Measurements from ENCODE around the gene FGGY.

FGGY gene

GRCh38 chr1:59414406-59415133 lies 117.7 kb downstream of the FGGY start:
- DNase-seq (ENCODE audit: low spot score), result no peak

DNA sequence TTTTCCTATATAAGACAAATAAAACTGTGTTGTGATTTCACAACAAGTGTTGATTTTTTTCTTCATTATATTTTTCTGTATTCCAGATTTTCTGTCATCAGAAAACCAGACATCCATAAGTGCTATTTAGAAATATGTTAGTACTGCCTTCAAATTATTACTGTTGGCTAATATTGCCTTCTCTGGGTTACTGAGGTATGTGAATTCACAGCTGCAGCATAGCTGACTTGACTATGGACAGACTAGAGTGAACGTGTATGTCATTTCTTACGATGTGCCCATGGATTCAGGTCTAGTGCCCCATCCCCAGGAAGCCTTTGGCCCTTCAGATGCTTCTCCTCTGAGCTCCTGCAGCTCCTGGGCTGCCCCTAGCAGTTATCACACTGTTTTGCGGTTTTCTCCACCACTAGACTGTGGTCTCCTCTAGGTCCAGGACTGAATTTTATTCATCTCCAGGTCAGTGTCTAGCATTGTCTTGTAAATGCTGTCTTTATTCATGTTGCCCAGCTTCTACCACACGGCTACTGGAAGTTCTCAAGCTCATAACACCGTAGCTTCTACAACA lies 118.5 kb downstream of the FGGY start:
- DNase-seq (ENCODE audit: low spot score), result no peak

- no peak for DNase-seq (ENCODE audit: low spot score)
These were observed 119.0 kb downstream of the FGGY start for GRCh38 chr1:59415881-59416280.

DNA sequence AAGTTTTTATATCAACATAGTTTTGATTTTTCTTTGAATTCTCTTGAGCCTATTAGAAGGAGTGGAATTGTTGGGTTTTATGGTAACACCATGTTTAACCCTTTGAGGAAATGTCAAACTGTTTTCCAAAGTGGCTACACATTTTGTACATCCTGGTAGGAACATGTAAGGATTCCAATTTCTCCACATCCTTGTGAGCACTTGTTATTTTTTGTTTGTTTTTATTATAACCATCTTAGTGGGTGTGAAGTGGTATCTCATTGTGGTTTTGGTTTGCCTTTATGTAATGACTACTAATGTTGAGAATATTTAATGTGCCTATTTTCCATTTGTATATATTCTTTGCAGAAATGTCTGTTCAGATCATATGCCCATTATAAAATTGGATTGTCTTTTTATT lies 120.5 kb downstream of the FGGY start:
- no peak for DNase-seq (ENCODE audit: low spot score)

DNA sequence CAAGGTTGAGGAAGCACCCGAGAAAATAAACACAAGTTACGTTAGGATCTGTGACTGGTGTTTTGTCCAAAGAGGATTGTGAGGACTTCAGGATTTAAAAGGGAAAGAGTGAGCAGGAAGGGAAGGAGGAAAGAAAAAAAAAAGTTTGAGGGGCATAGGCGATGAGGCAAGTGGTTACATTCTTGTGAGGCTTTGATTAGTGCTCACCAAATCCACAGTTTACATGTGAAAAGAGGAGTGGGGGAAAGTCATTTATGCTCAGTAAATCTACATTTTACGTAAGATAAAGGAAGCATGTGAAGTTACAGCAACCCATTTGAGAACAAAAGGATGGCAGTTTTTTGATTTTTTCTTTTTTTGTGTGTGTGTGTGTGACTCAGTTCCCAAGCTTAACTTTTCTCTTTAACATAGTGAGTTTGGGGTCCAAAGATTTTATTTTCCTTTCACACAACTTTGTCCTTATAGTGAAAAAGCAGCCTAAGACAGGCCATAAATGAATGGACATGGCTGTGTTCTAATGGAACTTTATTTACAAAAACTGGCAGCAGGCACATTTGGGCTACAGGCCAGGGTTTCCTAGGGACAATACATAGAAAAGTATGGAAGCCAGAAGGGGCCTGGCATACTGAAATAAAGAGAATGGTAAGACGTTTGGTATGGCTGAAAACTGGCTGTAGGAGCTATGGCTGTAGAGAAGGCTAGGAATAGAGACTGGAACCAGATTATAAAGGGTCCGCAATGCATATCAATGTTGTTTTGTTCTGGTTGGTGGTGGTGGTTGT lies 121.7 kb downstream of the FGGY start:
- no peak for DNase-seq (ENCODE audit: low spot score)

DNA sequence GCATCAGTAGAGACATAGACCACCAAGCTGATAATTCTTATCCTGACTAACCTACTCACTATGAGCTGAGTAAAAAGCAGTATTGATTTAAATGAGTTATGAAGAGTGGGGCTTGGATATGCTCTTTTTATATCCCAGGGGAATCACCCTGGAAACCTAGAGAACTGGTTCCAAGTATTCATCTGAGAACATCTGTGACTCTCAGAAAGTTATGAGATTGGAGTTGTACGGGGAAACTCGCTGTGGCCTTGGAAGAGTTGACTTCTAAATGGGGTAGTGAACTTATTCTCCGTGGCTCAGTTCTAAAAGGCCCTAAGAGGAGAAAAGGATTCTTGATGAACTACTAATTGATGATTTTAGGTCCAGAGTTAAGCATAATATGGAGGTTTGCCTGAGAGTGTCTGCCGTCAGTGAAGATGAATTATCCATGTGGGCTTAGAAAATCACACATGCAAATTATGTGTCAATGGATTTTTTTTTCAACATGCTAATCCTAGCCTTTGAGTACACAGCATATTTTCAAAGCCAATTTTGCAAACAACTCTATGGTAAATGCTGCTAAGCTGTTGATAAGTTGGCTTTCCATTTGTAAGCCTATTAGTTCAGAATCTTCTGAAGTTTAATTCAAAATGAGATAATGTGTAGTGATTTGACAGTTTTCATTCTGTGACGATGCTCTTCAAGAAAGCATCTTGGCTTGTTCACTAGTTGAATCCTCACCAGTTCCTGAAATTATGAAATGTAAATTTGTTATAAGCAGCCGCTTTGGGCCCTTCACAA lies 122.7 kb downstream of the FGGY start:
- DNase-seq (ENCODE audit: low spot score), result no peak

DNA sequence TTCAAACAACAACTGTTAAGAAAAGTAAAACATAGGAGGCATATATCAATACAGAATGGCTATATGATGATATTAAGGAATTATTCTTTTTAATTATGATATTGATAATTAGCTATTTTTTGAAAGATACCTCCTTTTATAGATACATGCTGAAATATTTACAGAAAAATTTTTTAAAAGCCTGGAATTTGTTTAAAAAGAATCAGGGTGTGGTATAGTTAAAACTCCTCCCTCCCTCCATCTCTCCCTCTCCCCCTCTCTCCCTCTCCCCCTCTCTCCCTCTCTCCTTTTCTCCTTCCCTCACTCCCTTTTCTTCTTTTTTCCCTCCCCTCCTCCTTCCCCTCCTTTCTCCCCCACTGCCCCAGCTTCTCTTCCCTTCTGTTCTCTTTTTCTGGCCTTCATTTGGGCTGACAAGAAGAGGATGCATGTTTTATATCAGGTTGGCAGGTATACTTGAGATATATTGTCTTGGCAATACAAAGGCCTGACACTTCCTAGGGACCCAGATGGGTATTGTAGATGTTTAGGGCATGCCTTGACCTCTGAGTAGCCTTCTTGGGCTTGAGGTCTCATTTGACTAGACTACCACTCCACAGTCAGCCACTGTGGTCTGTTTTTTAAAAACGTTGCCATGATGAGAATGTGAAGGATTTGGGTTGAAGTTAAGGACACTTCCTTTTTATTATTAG lies 124.5 kb downstream of the FGGY start:
- DNase-seq (ENCODE audit: low spot score), result no peak

- no peak for DNase-seq (ENCODE audit: low spot score)
These were observed 126.2 kb downstream of the FGGY start for GRCh38 chr1:59422921-59423575.

GRCh38 chr1:59427155-59427554 lies 130.3 kb downstream of the FGGY start:
- no peak for DNase-seq (ENCODE audit: low spot score)

GRCh38 chr1:59427784-59428183 lies 130.9 kb downstream of the FGGY start:
- DNase-seq (ENCODE audit: low spot score), result no peak

GRCh38 chr1:59428828-59429227 lies 131.9 kb downstream of the FGGY start:
- DNase-seq (ENCODE audit: low spot score), result no peak

- no peak for DNase-seq (ENCODE audit: low spot score)
These were observed 132.8 kb downstream of the FGGY start for GRCh38 chr1:59429656-59430055.

DNA sequence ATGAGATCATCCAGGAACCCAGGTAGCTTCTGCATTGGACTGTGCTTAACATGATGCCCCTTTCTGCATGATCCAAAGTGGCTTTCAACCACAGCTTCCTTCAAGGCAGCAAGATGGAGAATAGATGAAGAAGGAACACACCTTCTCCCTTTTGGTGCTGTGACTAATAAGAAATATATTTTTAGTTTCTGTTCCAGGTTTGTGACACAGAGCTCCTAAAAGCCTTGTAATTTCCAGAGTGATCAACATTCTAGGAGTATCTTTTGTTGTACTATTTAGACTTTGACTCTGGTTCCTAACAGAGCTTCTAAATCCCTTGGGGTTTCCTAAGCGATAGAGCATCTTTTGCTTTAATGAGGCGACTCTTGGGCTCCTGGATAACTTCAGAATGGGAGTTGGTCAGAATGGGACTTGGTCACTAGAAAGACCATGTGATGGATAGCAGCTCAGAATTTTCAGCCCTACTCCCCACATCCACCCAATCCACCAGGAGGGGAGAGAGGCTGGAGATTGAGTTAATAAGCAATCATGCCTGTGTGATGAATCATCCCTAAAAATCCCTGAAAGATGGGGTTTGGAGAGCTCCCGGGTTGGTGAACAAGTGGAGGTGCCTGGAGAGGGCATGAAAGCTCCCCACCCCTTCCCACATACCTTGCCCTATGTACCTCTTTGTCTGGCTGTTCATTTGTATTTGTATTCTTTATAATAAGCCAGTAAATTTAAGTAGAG lies 134.8 kb downstream of the FGGY start:
- no peak for DNase-seq (ENCODE audit: low spot score)

DNA sequence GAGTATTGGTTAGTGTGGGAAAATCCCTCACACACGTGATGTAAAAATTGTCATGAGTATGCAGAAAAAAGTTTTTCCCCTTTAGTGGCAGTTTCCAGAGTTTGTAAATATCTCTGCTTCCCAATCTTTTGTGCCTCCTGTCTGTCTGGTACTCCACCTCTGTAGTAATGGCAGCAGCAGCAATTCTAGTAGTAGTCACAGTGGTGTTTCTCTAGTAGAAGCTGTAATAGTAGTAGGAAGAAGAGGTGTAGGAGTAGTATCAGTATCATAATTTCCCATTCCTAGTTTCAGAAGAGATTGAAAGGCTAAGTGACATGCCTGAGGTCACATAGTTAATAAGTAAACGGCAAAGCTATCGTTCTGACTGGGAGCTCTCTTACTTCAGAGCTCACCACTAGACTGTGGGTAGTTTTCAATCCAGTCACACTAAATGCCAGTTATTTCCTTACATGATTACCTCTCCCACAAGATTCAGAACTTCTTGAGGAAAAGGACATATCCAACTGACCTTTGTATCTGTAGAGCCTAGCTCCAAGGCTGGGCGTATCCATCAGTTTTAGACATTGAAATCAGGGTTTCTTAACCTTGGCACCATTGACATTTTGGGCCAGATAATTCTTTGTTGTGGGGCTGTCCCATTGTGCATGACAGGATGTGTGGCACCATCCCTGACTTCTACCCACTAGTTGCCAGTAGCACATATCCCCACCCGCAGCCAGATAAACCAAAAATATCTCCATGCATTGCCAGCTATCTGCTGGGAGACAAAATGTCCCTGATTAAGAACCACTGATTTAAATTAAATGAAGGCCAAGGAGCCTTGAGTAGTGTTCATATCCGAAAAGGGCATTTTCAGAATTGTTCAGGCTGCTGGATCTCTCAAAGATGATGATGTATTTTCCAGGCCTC lies 135.9 kb downstream of the FGGY start:
- DNase-seq (ENCODE audit: low spot score), result no peak

GRCh38 chr1:59433440-59433813 lies 136.5 kb downstream of the FGGY start:
- DNase-seq (ENCODE audit: low spot score), result no peak

DNA sequence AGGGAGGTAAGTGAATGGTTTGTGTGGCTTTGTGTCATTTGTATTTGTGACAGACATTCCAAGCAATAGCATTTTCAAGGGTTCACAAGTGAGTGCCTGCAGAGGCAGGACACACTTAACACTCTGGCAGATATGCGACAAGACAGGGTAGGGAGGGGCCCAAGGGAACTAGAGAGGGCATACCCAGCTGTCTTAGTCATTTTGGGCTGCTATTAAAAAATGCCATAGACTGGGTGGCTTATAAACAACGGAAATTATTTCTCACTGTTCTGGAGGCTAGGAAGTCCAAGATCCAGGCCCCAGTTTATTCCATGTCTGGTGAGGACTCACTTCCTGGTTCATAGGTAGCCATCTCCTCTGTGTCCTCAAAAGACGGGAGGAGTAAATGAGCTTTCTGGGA lies 137.4 kb downstream of the FGGY start:
- DNase-seq (ENCODE audit: low spot score), result no peak

- DNase-seq (ENCODE audit: low spot score), result no peak
These were observed 139.7 kb downstream of the FGGY start for GRCh38 chr1:59436637-59437036.

DNA sequence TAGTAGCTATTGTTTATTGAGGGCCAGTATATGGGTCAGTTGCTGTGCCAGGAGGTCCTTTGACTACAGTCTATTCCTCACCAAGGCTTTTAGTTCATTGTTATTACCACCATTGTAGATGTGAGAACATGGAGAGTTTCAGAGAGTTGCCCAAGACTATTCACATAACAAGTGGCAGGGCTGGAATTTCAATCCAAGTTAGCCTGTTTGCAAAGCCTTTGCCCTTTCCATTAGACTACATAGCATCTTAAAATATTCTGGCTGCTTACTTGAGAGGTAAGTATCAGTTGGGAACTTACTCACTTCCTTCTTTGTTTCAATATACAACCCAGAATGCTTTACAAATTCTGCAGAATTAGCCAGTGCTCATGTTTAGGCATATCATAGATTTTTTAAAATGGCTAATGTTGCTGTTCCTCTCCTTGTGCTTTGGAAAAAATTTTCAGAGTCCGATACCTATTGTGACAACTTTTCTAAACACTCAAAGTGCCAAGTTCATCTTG lies 141.2 kb downstream of the FGGY start:
- DNase-seq (ENCODE audit: low spot score), result no peak

- no peak for DNase-seq (ENCODE audit: low spot score)
These were observed 145.6 kb downstream of the FGGY start for GRCh38 chr1:59442492-59442891.
